Central memory CD8-positive, alpha-beta T cell (primary cell): Measurements from ENCODE around the gene OGFR.

Source experiments
- ATAC-seq: fragments of 150-1000 bp; cut with Tn5 transposase; replicated peaks from 2 replicates; pipeline ENCODE4 v1.10.0; 2022; ENCODE audit warnings: mild to moderate bottlenecking, moderate FRiP score, moderate number of reproducible peaks; ENCODE audit not compliant: poor library complexity, severe bottlenecking; ENCODE audit errors: extremely low read depth
- DNase-seq, 2 donors: peaks; one replicate each; pipeline ENCODE4 v3.0.0; 2021; ENCODE audit warnings: low spot score in 2 of 2
- H3K27ac Mint-ChIP-seq: one replicate; pipeline ENCODE4 v1.8.0; 2022; ENCODE audit warnings: low read depth, mild to moderate bottlenecking, moderate library complexity, mixed read lengths
- H3K27me3 Mint-ChIP-seq: one replicate; pipeline ENCODE4 v1.8.0; 2022; ENCODE audit warnings: mixed read lengths
- H3K36me3 Mint-ChIP-seq: one replicate; pipeline ENCODE4 v1.8.0; 2022; ENCODE audit warnings: mild to moderate bottlenecking, moderate library complexity, mixed read lengths; ENCODE audit not compliant: insufficient read depth
- H3K4me1 Mint-ChIP-seq: one replicate; pipeline ENCODE4 v1.8.0; 2022; ENCODE audit warnings: mixed read lengths
- H3K4me3 Mint-ChIP-seq: one replicate; pipeline ENCODE4 v1.8.0; 2022; ENCODE audit warnings: mild to moderate bottlenecking, moderate library complexity, mixed read lengths
- H3K9me3 Mint-ChIP-seq: one replicate; pipeline ENCODE4 v1.8.0; 2022; ENCODE audit warnings: mixed read lengths

OGFR gene

GRCh38 chr20:62772103-62772611, 32.5 kb upstream of the OGFR start:
- Mint-ChIP-seq H3K4me1 (peaks cover 36% of the 10 kb centered on the region), H3K36me3 (peaks cover 4% of the 10 kb centered on the region), H3K27me3 (no peaks in the 10 kb centered on the region), H3K4me3 (no peak overlapping the region), H3K27ac (no peak overlapping the region), H3K9me3 (no peaks in the 10 kb centered on the region)
- DNase-seq (no peak), ATAC-seq (no peak)

- H3K4me1 Mint-ChIP-seq: peaks cover 36% of the 10 kb centered on the region
- no peak for ATAC-seq
- no peak for DNase-seq
- H3K36me3 Mint-ChIP-seq: peaks cover 6% of the 10 kb centered on the region
- no peaks in the 10 kb centered on the region for H3K27me3 Mint-ChIP-seq
- no peak overlapping the region for H3K27ac Mint-ChIP-seq
- no peaks in the 10 kb centered on the region for H3K9me3 Mint-ChIP-seq
- no peak overlapping the region for H3K4me3 Mint-ChIP-seq
Measured at GRCh38 chr20:62772619-62772989, 32.0 kb upstream of the OGFR start.

- no peak for ATAC-seq
Measured at GRCh38 chr20:62772990-62773844, 31.4 kb upstream of the OGFR start.

GRCh38 chr20:62773845-62774714, 30.6 kb upstream of the OGFR start:
- no peaks in the 10 kb centered on the region for H3K9me3 Mint-ChIP-seq
- H3K4me3 Mint-ChIP-seq: no peak overlapping the region
- peaks cover 6% of the 10 kb centered on the region for H3K36me3 Mint-ChIP-seq
- H3K4me1 Mint-ChIP-seq: peaks cover 31% of the 10 kb centered on the region
- H3K27me3 Mint-ChIP-seq: no peaks in the 10 kb centered on the region
- no peak for DNase-seq
- H3K27ac Mint-ChIP-seq: no peak overlapping the region
- ATAC-seq: no peak

More at GRCh38 chr20:62772990-62773844, 31.4 kb upstream of the OGFR start:
- H3K36me3 Mint-ChIP-seq: peaks cover 6% of the 10 kb centered on the region
- H3K27ac Mint-ChIP-seq: no peak overlapping the region
- DNase-seq: no peak
- no peaks in the 10 kb centered on the region for H3K27me3 Mint-ChIP-seq
- no peaks in the 10 kb centered on the region for H3K9me3 Mint-ChIP-seq
- peaks cover 37% of the 10 kb centered on the region for H3K4me1 Mint-ChIP-seq
- H3K4me3 Mint-ChIP-seq: no peak overlapping the region

- Mint-ChIP-seq H3K9me3 (no peaks in the 10 kb centered on the region), H3K4me3 (no peak overlapping the region), H3K27me3 (no peaks in the 10 kb centered on the region), H3K27ac (no peak overlapping the region), H3K4me1 (peaks cover 27% of the 10 kb centered on the region), H3K36me3 (peaks cover 6% of the 10 kb centered on the region)
- ATAC-seq (no peak), DNase-seq (no peak)
Measured at GRCh38 chr20:62774762-62775161, 29.9 kb upstream of the OGFR start.

- peak overlapping the region; percentile 93 for H3K27ac Mint-ChIP-seq
- H3K9me3 Mint-ChIP-seq: no peaks in the 10 kb centered on the region
- peak overlapping the region; percentile 73 for H3K4me3 Mint-ChIP-seq
- H3K36me3 Mint-ChIP-seq: peaks cover 6% of the 10 kb centered on the region
- no peaks in the 10 kb centered on the region for H3K27me3 Mint-ChIP-seq
- ATAC-seq (no peak), DNase-seq (no peak)
- peaks cover 27% of the 10 kb centered on the region for H3K4me1 Mint-ChIP-seq
Measured at GRCh38 chr20:62775206-62775605, 29.4 kb upstream of the OGFR start.

- H3K27me3 Mint-ChIP-seq: no peaks in the 10 kb centered on the region
- peak overlapping the region; percentile 73 for H3K4me3 Mint-ChIP-seq
- H3K36me3 Mint-ChIP-seq: peaks cover 6% of the 10 kb centered on the region
- ATAC-seq (no peak), DNase-seq (no peak)
- no peaks in the 10 kb centered on the region for H3K9me3 Mint-ChIP-seq
- peak overlapping the region; percentile 93 for H3K27ac Mint-ChIP-seq
- H3K4me1 Mint-ChIP-seq: peaks cover 27% of the 10 kb centered on the region
Measured at GRCh38 chr20:62776035-62776691, 28.5 kb upstream of the OGFR start.

- H3K4me3 Mint-ChIP-seq: peak overlapping the region; percentile 73
- DNase-seq: peak in 1 of 2 donors; percentile 19
Measured at GRCh38 chr20:62776692-62777527, 27.7 kb upstream of the OGFR start.

GRCh38 chr20:62777528-62777830, 27.2 kb upstream of the OGFR start:
- H3K4me1 Mint-ChIP-seq: peaks cover 27% of the 10 kb centered on the region
- no peaks in the 10 kb centered on the region for H3K9me3 Mint-ChIP-seq
- H3K27me3 Mint-ChIP-seq: no peaks in the 10 kb centered on the region
- DNase-seq (no peak), ATAC-seq (peak; percentile 19)
- H3K4me3 Mint-ChIP-seq: peak overlapping the region; percentile 73
- peak overlapping the region; percentile 93 for H3K27ac Mint-ChIP-seq
- H3K36me3 Mint-ChIP-seq: peaks cover 6% of the 10 kb centered on the region

More at GRCh38 chr20:62776692-62777527, 27.7 kb upstream of the OGFR start:
- no peaks in the 10 kb centered on the region for H3K9me3 Mint-ChIP-seq
- no peaks in the 10 kb centered on the region for H3K27me3 Mint-ChIP-seq
- peak; percentile 82 for ATAC-seq
- peaks cover 6% of the 10 kb centered on the region for H3K36me3 Mint-ChIP-seq
- H3K4me1 Mint-ChIP-seq: peaks cover 27% of the 10 kb centered on the region
- H3K27ac Mint-ChIP-seq: peak overlapping the region; percentile 93

GRCh38 chr20:62778058-62778457, 26.6 kb upstream of the OGFR start:
- Mint-ChIP-seq H3K4me3 (no peak overlapping the region), H3K27ac (no peak overlapping the region)

GRCh38 chr20:62778601-62779416, 25.8 kb upstream of the OGFR start:
- Mint-ChIP-seq H3K4me1 (peaks cover 27% of the 10 kb centered on the region), H3K4me3 (no peak overlapping the region), H3K27me3 (no peaks in the 10 kb centered on the region), H3K36me3 (peaks cover 6% of the 10 kb centered on the region), H3K27ac (no peak overlapping the region), H3K9me3 (no peaks in the 10 kb centered on the region)
- ATAC-seq (no peak), DNase-seq (no peak)

More at GRCh38 chr20:62778058-62778457, 26.6 kb upstream of the OGFR start:
- Mint-ChIP-seq H3K9me3 (no peaks in the 10 kb centered on the region), H3K27me3 (no peaks in the 10 kb centered on the region), H3K4me1 (peaks cover 27% of the 10 kb centered on the region), H3K36me3 (peaks cover 6% of the 10 kb centered on the region)
- DNase-seq: no peak
- ATAC-seq: no peak
